WTC11 (cell line): ENCODE data around the gene MRPS27. TPM values are rescaled to one million over a fixed set of nuclear protein-coding genes. Genes with fewer than 3 reads are reported as not detected.
A peak's percentile ranks its signal among the peaks of the same experiment; 100 is the strongest.

ENCODE experiments used
- ATAC-seq: fragments of 200-7000 bp; cut with Tn5 transposase; 2 replicates; pipeline ENCODE4 v1.10.0; 2021; ENCODE audit warnings: mild to moderate bottlenecking, moderate library complexity
- CTCF ChIA-PET: fragments of 300-600 bp; sonication (Branson Sonifier 250); formaldehyde crosslinking; loops from one replicate; lab custom pipeline; 2021; ENCODE audit warnings: antibody characterized with exemption; lab: Charles Lee
- POLR2A ChIA-PET: fragments of 350-600 bp; sonication (Branson Sonifier 250); formaldehyde crosslinking; loops from one replicate; lab custom pipeline; 2021; ENCODE audit warnings: antibody characterized with exemption; lab: Charles Lee
- DNase-seq: peaks from one replicate; pipeline ENCODE4 v3.0.0; 2021; ENCODE audit warnings: low spot score
- H3K27ac Mint-ChIP-seq: 2 replicates; pipeline ENCODE4 v1.8.0; 2021; ENCODE audit warnings: mixed read lengths
- H3K27me3 Mint-ChIP-seq: 2 replicates; pipeline ENCODE4 v1.8.0; 2021; ENCODE audit warnings: low read depth, mild to moderate bottlenecking, moderate library complexity, mixed read lengths
- H3K36me3 Mint-ChIP-seq: 2 replicates; pipeline ENCODE4 v1.8.0; 2021; ENCODE audit warnings: mixed read lengths
- H3K4me1 Mint-ChIP-seq: 2 replicates; pipeline ENCODE4 v1.8.0; 2022; ENCODE audit warnings: mixed read lengths
- H3K4me3 Mint-ChIP-seq: 2 replicates; pipeline ENCODE4 v1.8.0; 2021; ENCODE audit warnings: mild to moderate bottlenecking, moderate library complexity, mixed read lengths
- H3K9me3 Mint-ChIP-seq: 2 replicates; pipeline ENCODE4 v1.8.0; 2021; ENCODE audit warnings: mixed read lengths
- AFF4 ChIP-seq: sonication (generic); formaldehyde crosslinking; IDR thresholded peaks from 2 replicates; pipeline ENCODE4 v1.8.1; 2023; ENCODE audit warnings: mild to moderate bottlenecking, missing genetic modification reagents, borderline replicate concordance
- CBFB ChIP-seq: sonication (generic); formaldehyde crosslinking; IDR thresholded peaks from 2 replicates; pipeline ENCODE4 v1.8.1; 2022; ENCODE audit warnings: mild to moderate bottlenecking, low read depth, missing genetic modification reagents
- CREM ChIP-seq: sonication (generic); formaldehyde crosslinking; IDR thresholded peaks from 2 replicates; pipeline ENCODE4 v1.8.1; 2022; ENCODE audit warnings: mild to moderate bottlenecking, missing genetic modification reagents, moderate library complexity
- ERG ChIP-seq: fragments of 250-450 bp; sonication (Bioruptor Pico); IDR thresholded peaks from 2 replicates; pipeline ENCODE4 v1.8.0; 2021; ENCODE audit warnings: mild to moderate bottlenecking
- FOXK1 ChIP-seq: sonication (generic); formaldehyde crosslinking; IDR thresholded peaks from 2 replicates; pipeline ENCODE4 v1.8.0; 2022; ENCODE audit warnings: mild to moderate bottlenecking, moderate library complexity, missing genetic modification reagents
- GRHL2 ChIP-seq: fragments of 250-450 bp; sonication (Bioruptor Pico); IDR thresholded peaks from 2 replicates; pipeline ENCODE4 v1.8.0; 2022; ENCODE audit warnings: mild to moderate bottlenecking, moderate library complexity; ENCODE audit not compliant: insufficient replicate concordance, severe bottlenecking
- MXD4 ChIP-seq: fragments of 250-450 bp; sonication (Bioruptor Pico); IDR thresholded peaks from 2 replicates; pipeline ENCODE4 v1.8.0; 2021; ENCODE audit warnings: mild to moderate bottlenecking, moderate library complexity, borderline replicate concordance
- NR2C2 ChIP-seq: sonication (generic); formaldehyde crosslinking; IDR thresholded peaks from 2 replicates; pipeline ENCODE4 v1.8.0; 2022; ENCODE audit warnings: mild to moderate bottlenecking, missing genetic modification reagents
- STAT6 ChIP-seq: sonication (generic); formaldehyde crosslinking; conservative IDR thresholded peaks from 2 replicates; pipeline ENCODE4 v1.8.1; 2023; ENCODE audit warnings: mild to moderate bottlenecking, low read depth, missing genetic modification reagents, moderate library complexity
- ZNF317 ChIP-seq: sonication (generic); formaldehyde crosslinking; IDR thresholded peaks from 2 replicates; pipeline ENCODE4 v1.8.1; 2023; ENCODE audit warnings: low read depth, mild to moderate bottlenecking, moderate library complexity, missing genetic modification reagents, borderline replicate concordance
- ZNF512 ChIP-seq: sonication (generic); formaldehyde crosslinking; IDR thresholded peaks from 2 replicates; pipeline ENCODE4 v1.8.1; 2022; ENCODE audit warnings: missing genetic modification reagents, borderline replicate concordance
- total RNA-seq: library from RNA; stranded (reverse); gene quantifications from 3 replicates; pipeline ENCODE4 v1.2.3, GENCODE V29; 2021
- TF ChIP-seq, protein P1 (sequence below): fragments of 200-600 bp; IDR thresholded peaks from 2 replicates; pipeline ENCODE4 v1.8.0; 2022; ENCODE audit warnings: antibody characterized with exemption
- TF ChIP-seq, protein P2 (sequence below): sonication (generic); formaldehyde crosslinking; IDR thresholded peaks from 2 replicates; pipeline ENCODE4 v1.8.1; 2022; ENCODE audit warnings: mild to moderate bottlenecking, missing genetic modification reagents, moderate library complexity, borderline replicate concordance
- TF ChIP-seq, protein P3 (sequence below): fragments of 250-450 bp; sonication (Bioruptor Pico); IDR thresholded peaks from 2 replicates; pipeline ENCODE4 v1.9.0; 2021; ENCODE audit warnings: moderate library complexity, mild to moderate bottlenecking, inconsistent platforms, borderline replicate concordance
- TF ChIP-seq, protein P4 (sequence below): sonication (generic); formaldehyde crosslinking; IDR thresholded peaks from 2 replicates; pipeline ENCODE4 v1.8.0; 2023; ENCODE audit warnings: missing genetic modification reagents

The MRPS27 gene
- total RNA-seq, 1 experiment from 2014 or later, result 80.1 TPM

GRCh38 chr5:72268753-72269410 lies 51.2 kb downstream of the MRPS27 start:
- Mint-ChIP-seq H3K36me3 (0 out of 2 replicates have a peak, but pooled peaks cover 6% of the 10 kb centered on the region), H3K27me3 (no peaks in the 10 kb centered on the region), H3K9me3 (no peaks in the 10 kb centered on the region), H3K27ac (no peak overlapping the region), H3K4me3 (no peak overlapping the region), H3K4me1 (0 out of 2 replicates have a peak, but pooled peaks cover 2% of the 10 kb centered on the region)
- ChIA-PET CTCF (interaction anchor here (0.8 to 1.2 kb wide), 3 partner anchors 21 to 40 kb away, joined by 3 to 4 read pairs (median 3); no protein-coding TSS in a partner anchor), POLR2A (no interaction called here)
- ATAC-seq, result 0 out of 2 replicates have a peak, but pooled peaks have one; percentile 32
- TF ChIP-seq ZNF512 (CRISPR knock-in tag), result no peak
- TF ChIP-seq, protein P1, sequence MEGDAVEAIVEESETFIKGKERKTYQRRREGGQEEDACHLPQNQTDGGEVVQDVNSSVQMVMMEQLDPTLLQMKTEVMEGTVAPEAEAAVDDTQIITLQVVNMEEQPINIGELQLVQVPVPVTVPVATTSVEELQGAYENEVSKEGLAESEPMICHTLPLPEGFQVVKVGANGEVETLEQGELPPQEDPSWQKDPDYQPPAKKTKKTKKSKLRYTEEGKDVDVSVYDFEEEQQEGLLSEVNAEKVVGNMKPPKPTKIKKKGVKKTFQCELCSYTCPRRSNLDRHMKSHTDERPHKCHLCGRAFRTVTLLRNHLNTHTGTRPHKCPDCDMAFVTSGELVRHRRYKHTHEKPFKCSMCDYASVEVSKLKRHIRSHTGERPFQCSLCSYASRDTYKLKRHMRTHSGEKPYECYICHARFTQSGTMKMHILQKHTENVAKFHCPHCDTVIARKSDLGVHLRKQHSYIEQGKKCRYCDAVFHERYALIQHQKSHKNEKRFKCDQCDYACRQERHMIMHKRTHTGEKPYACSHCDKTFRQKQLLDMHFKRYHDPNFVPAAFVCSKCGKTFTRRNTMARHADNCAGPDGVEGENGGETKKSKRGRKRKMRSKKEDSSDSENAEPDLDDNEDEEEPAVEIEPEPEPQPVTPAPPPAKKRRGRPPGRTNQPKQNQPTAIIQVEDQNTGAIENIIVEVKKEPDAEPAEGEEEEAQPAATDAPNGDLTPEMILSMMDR, result peak; percentile 63
- peak; percentile 67 for DNase-seq

GRCh38 chr5:72268260-72268659 lies 51.8 kb downstream of the MRPS27 start:
- TF ChIP-seq, protein P2, sequence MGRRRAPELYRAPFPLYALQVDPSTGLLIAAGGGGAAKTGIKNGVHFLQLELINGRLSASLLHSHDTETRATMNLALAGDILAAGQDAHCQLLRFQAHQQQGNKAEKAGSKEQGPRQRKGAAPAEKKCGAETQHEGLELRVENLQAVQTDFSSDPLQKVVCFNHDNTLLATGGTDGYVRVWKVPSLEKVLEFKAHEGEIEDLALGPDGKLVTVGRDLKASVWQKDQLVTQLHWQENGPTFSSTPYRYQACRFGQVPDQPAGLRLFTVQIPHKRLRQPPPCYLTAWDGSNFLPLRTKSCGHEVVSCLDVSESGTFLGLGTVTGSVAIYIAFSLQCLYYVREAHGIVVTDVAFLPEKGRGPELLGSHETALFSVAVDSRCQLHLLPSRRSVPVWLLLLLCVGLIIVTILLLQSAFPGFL, result no peak
- TF ChIP-seq MXD4 (CRISPR knock-in tag) (no peak), FOXK1 (no peak), CBFB (no peak), CREM (CRISPR knock-in tag) (no peak), ERG (no peak), GRHL2 (CRISPR knock-in tag) (no peak), AFF4 (CRISPR knock-in tag) (no peak), ZNF512 (CRISPR knock-in tag) (no peak), ZNF317 (no peak), NR2C2 (CRISPR knock-in tag) (no peak), STAT6 (CRISPR knock-in tag) (no peak)
- TF ChIP-seq, protein P3, sequence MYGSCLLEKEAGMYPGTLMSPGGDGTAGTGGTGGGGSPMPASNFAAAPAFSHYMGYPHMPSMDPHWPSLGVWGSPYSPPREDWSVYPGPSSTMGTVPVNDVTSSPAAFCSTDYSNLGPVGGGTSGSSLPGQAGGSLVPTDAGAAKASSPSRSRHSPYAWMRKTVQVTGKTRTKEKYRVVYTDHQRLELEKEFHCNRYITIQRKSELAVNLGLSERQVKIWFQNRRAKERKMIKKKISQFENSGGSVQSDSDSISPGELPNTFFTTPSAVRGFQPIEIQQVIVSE, result no peak
- TF ChIP-seq, protein P4, sequence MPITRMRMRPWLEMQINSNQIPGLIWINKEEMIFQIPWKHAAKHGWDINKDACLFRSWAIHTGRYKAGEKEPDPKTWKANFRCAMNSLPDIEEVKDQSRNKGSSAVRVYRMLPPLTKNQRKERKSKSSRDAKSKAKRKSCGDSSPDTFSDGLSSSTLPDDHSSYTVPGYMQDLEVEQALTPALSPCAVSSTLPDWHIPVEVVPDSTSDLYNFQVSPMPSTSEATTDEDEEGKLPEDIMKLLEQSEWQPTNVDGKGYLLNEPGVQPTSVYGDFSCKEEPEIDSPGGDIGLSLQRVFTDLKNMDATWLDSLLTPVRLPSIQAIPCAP (CRISPR knock-in tag), result no peak
- 0 out of 2 replicates have a peak, but pooled peaks cover 2% of the 10 kb centered on the region for H3K4me1 Mint-ChIP-seq
- ATAC-seq (no peak), DNase-seq (no peak)
- peak overlapping the region; percentile 35; the same call in 1 of the 2 replicates for H3K27ac Mint-ChIP-seq
- no peaks in the 10 kb centered on the region for H3K9me3 Mint-ChIP-seq
- no peaks in the 10 kb centered on the region for H3K27me3 Mint-ChIP-seq
- CTCF ChIA-PET, result interaction anchor here (0.8 to 1.2 kb wide), 2 partner anchors 20 to 30 kb away, joined by 3 to 4 read pairs; no protein-coding TSS in a partner anchor
- no peak overlapping the region for H3K4me3 Mint-ChIP-seq
- 0 out of 2 replicates have a peak, but pooled peaks cover 6% of the 10 kb centered on the region for H3K36me3 Mint-ChIP-seq
- POLR2A ChIA-PET, result no interaction called here
